ENCODE data around the gene AIFM2.
"Not testable (repeated sequence)": the region's sequence is repeated elsewhere in the genome, so short reads cannot be mapped to it uniquely, and the experiment has no call there.

Gene AIFM2

GRCh38 chr10:70145666-70146488, 13.3 kb upstream of the AIFM2 start:
- peak; percentile 66 for DNase-seq

- no peak for DNase-seq
These were observed 12.6 kb upstream of the AIFM2 start for GRCh38 chr10:70145166-70145665.

- DNase-seq = no peak
These were observed 11.9 kb upstream of the AIFM2 start for GRCh38 chr10:70144372-70145110.

- no peak for DNase-seq
These were observed 9.9 kb upstream of the AIFM2 start for GRCh38 chr10:70142555-70142954.

- no peak for DNase-seq
These were observed 7.7 kb upstream of the AIFM2 start for GRCh38 chr10:70140297-70140696.

GRCh38 chr10:70139997-70140250, 7.3 kb upstream of the AIFM2 start:
- no peak for DNase-seq

- no peak for DNase-seq
These were observed 6.7 kb upstream of the AIFM2 start for GRCh38 chr10:70139151-70139996.

- DNase-seq = no peak
These were observed 5.6 kb upstream of the AIFM2 start for GRCh38 chr10:70137927-70138883.

- no peak for DNase-seq
These were observed 4.5 kb upstream of the AIFM2 start for GRCh38 chr10:70137135-70137534.

GRCh38 chr10:70135684-70136083, 3.1 kb upstream of the AIFM2 start:
- no peak for DNase-seq

- DNase-seq = no peak
These were observed 2.4 kb upstream of the AIFM2 start for GRCh38 chr10:70135046-70135445.

- no peak for DNase-seq
These were observed 1.1 kb downstream of the AIFM2 start for GRCh38 chr10:70131560-70131937.

GRCh38 chr10:70130878-70131559, 1.6 kb downstream of the AIFM2 start:
- no peak for DNase-seq

GRCh38 chr10:70126700-70127395, 5.8 kb downstream of the AIFM2 start:
- DNase-seq = no peak

GRCh38 chr10:70125918-70126552, 6.6 kb downstream of the AIFM2 start:
- no peak for DNase-seq

GRCh38 chr10:70124918-70125317, 7.7 kb downstream of the AIFM2 start:
- DNase-seq = no peak

- DNase-seq = no peak
These were observed 8.2 kb downstream of the AIFM2 start for GRCh38 chr10:70124415-70124814.

GRCh38 chr10:70123817-70124216, 8.8 kb downstream of the AIFM2 start:
- DNase-seq = no peak

- not testable (repeated sequence) for DNase-seq
These were observed 9.5 kb downstream of the AIFM2 start for GRCh38 chr10:70123166-70123565.

GRCh38 chr10:70122742-70123141, 9.9 kb downstream of the AIFM2 start:
- no peak for DNase-seq
